CD14-positive monocyte (primary cell): ENCODE data around the gene SSBP2. TPM values are rescaled to one million over a fixed set of nuclear protein-coding genes. Genes with fewer than 3 reads are reported as not detected.

Experiments
- DNase-seq, 3 donors: peaks; one replicate each; pipeline ENCODE4 v3.0.0-alpha.2; 2011 to 2022
- H2AFZ ChIP-seq: 2 replicates; pipeline ENCODE4 v1.6.0; 2012; ENCODE audit warnings: mild to moderate bottlenecking, low read depth, low read length, inconsistent platforms; ENCODE audit not compliant: insufficient read depth, poor library complexity, severe bottlenecking
- H3K27ac ChIP-seq, 2 donors: 1 replicate in 1 of 2; 2 replicates in 1 of 2; pipeline ENCODE4 v1.5.1; 2012 to 2013; ENCODE audit warnings: low read length in 2 of 2, control low read depth in 1 of 2, inconsistent platforms in 1 of 2, low read depth in 1 of 2, mild to moderate bottlenecking in 1 of 2
- H3K27me3 ChIP-seq, 2 donors: one replicate each; pipeline versions ENCODE4 v1.6.0 to v1.6.1; 2011 to 2013; ENCODE audit warnings: low read length in 2 of 2; ENCODE audit not compliant: control insufficient read depth in 2 of 2, insufficient read depth in 2 of 2
- H3K36me3 ChIP-seq, 2 donors: replicated peaks in 1 of 2; 1 replicate in 1 of 2; 2 replicates in 1 of 2; pipeline versions ENCODE4 v1.5.1 to v1.6.1; 2012 to 2013; ENCODE audit warnings: low read length in 2 of 2, control low read depth in 1 of 2, inconsistent platforms in 1 of 2, mild to moderate bottlenecking in 1 of 2; ENCODE audit not compliant: insufficient read depth in 2 of 2, control insufficient read depth in 1 of 2
- H3K4me1 ChIP-seq, 2 donors: 1 replicate in 1 of 2; 2 replicates in 1 of 2; pipeline versions ENCODE4 v1.5.1 to v1.6.1; 2012 to 2013; ENCODE audit warnings: low read length in 2 of 2, control low read depth in 1 of 2, inconsistent platforms in 1 of 2, mild to moderate bottlenecking in 1 of 2, moderate library complexity in 1 of 2; ENCODE audit not compliant: insufficient read depth in 2 of 2, control insufficient read depth in 1 of 2
- H3K4me2 ChIP-seq: replicated peaks from 2 replicates; pipeline ENCODE3; 2012; ENCODE audit warnings: low read length, moderate library complexity, mild to moderate bottlenecking; ENCODE audit not compliant: poor library complexity, severe bottlenecking; ENCODE audit errors: extremely low read depth
- H3K4me3 ChIP-seq, 3 experiments: fragments of 200-600 bp in 1 of 3; sonication (generic) in 1 of 3; replicated peaks in 1 of 3; 1 replicate in 2 of 3; 2 replicates in 1 of 3; pipeline ENCODE4 v1.5.1; 2011 to 2013; ENCODE audit warnings: low read length in 3 of 3, mild to moderate bottlenecking in 3 of 3, control low read depth in 2 of 3, low read depth in 2 of 3, inconsistent platforms in 1 of 3, moderate library complexity in 1 of 3
- H3K79me2 ChIP-seq: 2 replicates; pipeline ENCODE4 v1.6.0; 2012; ENCODE audit warnings: mild to moderate bottlenecking, control low read depth, inconsistent platforms, low read length, moderate library complexity; ENCODE audit not compliant: insufficient read depth
- H3K9ac ChIP-seq: 2 replicates; pipeline ENCODE4 v1.6.0; 2017; ENCODE audit warnings: low read length, mild to moderate bottlenecking; ENCODE audit not compliant: insufficient read depth, poor library complexity, severe bottlenecking
- H3K9me3 ChIP-seq, 2 donors: replicated peaks in 1 of 2; 1 replicate in 1 of 2; 2 replicates in 1 of 2; pipeline versions ENCODE4 v1.5.1 to v1.6.1; 2012 to 2013; ENCODE audit warnings: low read length in 2 of 2, control low read depth in 1 of 2; ENCODE audit not compliant: control insufficient read depth in 1 of 2, insufficient read depth in 1 of 2
- H4K20me1 ChIP-seq: 2 replicates; pipeline ENCODE4 v1.6.0; 2012; ENCODE audit warnings: mild to moderate bottlenecking, low read length, control low read depth, moderate library complexity; ENCODE audit not compliant: insufficient read depth
- H3K27ac Mint-ChIP-seq, 7 donors: one replicate each; pipeline ENCODE4 v1.8.0; 2020; ENCODE audit warnings: mild to moderate bottlenecking in 7 of 7, mixed read lengths in 7 of 7, moderate library complexity in 6 of 7, inconsistent platforms in 2 of 7
- H3K27me3 Mint-ChIP-seq, 3 donors: one replicate each; pipeline ENCODE4 v1.8.0; 2021 to 2022; ENCODE audit warnings: low read depth in 3 of 3, mild to moderate bottlenecking in 3 of 3, mixed read lengths in 3 of 3, moderate library complexity in 3 of 3, inconsistent platforms in 1 of 3
- H3K36me3 Mint-ChIP-seq, 2 donors: one replicate each; pipeline ENCODE4 v1.8.0; 2020; ENCODE audit warnings: mixed read lengths in 2 of 2, inconsistent platforms in 1 of 2, mild to moderate bottlenecking in 1 of 2
- H3K4me1 Mint-ChIP-seq: one replicate; pipeline ENCODE4 v1.8.0; 2020; ENCODE audit warnings: mild to moderate bottlenecking, mixed read lengths
- H3K4me3 Mint-ChIP-seq, 2 donors: one replicate each; pipeline ENCODE4 v1.8.0; 2020; ENCODE audit warnings: mild to moderate bottlenecking in 2 of 2, mixed read lengths in 2 of 2, moderate library complexity in 1 of 2
- H3K9me3 Mint-ChIP-seq, 7 donors: one replicate each; pipeline ENCODE4 v1.8.0; 2020 to 2022; ENCODE audit warnings: mixed read lengths in 7 of 7, mild to moderate bottlenecking in 6 of 7, moderate library complexity in 6 of 7, inconsistent platforms in 2 of 7
- CTCF ChIP-seq: fragments of 200-600 bp; IDR thresholded peaks from one replicate; pipeline ENCODE4 v1.8.0; 2022; ENCODE audit warnings: antibody characterized with exemption, mild to moderate bottlenecking
- WGBS: methylation state at CpG from one replicate; pipeline ENCODE4 v1.1.5; 2013; ENCODE audit warnings: missing lambda C conversion rate; ENCODE audit not compliant: insufficient coverage; 5-methylcytosine and 5-hydroxymethylcytosine counted together
- intact Hi-C, 2 donors: fragments of 100-400 bp; cut with micrococcal nuclease; formaldehyde crosslinking; loops; one replicate each; pipeline versions ENCODE4 v1.15.0 to v1.15.1; 2023
- polyA plus RNA-seq, 3 donors: library from polyadenylated mRNA; depleted of rRNA in 1 of 3; unstranded in 2 of 3; stranded (reverse) in 1 of 3; fragments of 300-500 nt in 2 of 3; fragments of >200 nt in 1 of 3; fragmentation: Illumina TruSeq in 2 of 3; gene quantifications; 1 replicate in 2 of 3; 2 replicates in 1 of 3; pipeline ENCODE4 v1.2.3, GENCODE V29; 2012 to 2021

The SSBP2 gene
- polyA plus RNA-seq, 3 donors = 29.1 to 55.2 (median 53.4) TPM

- intact Hi-C loops = no loop called here
- peaks cover 44% of the 10 kb centered on the region for H3K79me2 ChIP-seq
- H3K27ac Mint-ChIP-seq = no peak overlapping the region
Observed at GRCh38 chr5:81748556-81748955, 2.3 kb downstream of the SSBP2 start.

GRCh38 chr5:81747030-81747429 is 3.9 kb downstream of the SSBP2 start:
- peaks cover 49% of the 10 kb centered on the region for H3K79me2 ChIP-seq
- intact Hi-C loops = no loop called here
- peaks cover 21% of the 10 kb centered on the region for H3K4me1 Mint-ChIP-seq
- no peaks in the 10 kb centered on the region for H3K9me3 ChIP-seq
- no peak for DNase-seq
- no peak overlapping the region for H3K4me2 ChIP-seq
- WGBS = no CpG with 5 or more reads among the region's 2 CpGs
- H3K27me3 Mint-ChIP-seq = peaks cover 2 to 13% (median 3%) of the 10 kb centered on the region in 3 donors
- no peak overlapping the region for H2AFZ ChIP-seq
- no peaks in the 10 kb centered on the region for H3K36me3 Mint-ChIP-seq
- peaks cover 9 to 13% of the 10 kb centered on the region in 2 donors for H3K4me1 ChIP-seq
- no peak overlapping the region for H3K4me3 ChIP-seq
- H3K4me3 Mint-ChIP-seq = no peak overlapping the region
- no peak overlapping the region for H3K27ac ChIP-seq
- peaks cover 0 to 3% (median 0%) of the 10 kb centered on the region in 7 donors for H3K9me3 Mint-ChIP-seq
- no peaks in the 10 kb centered on the region for H3K36me3 ChIP-seq
- no peak overlapping the region for H3K9ac ChIP-seq
- peaks cover 28% of the 10 kb centered on the region for H4K20me1 ChIP-seq
- no peak overlapping the region for H3K27ac Mint-ChIP-seq
- no peak for TF ChIP-seq CTCF
- peaks cover 4 to 5% of the 10 kb centered on the region in 2 donors for H3K27me3 ChIP-seq

More at GRCh38 chr5:81748556-81748955, 2.3 kb downstream of the SSBP2 start:
- no peak for DNase-seq
- Mint-ChIP-seq H3K9me3 (peaks cover 0 to 2% (median 0%) of the 10 kb centered on the region in 7 donors), H3K27me3 (peaks cover 2 to 13% (median 5%) of the 10 kb centered on the region in 3 donors), H3K4me1 (peaks cover 28% of the 10 kb centered on the region), H3K36me3 (no peaks in the 10 kb centered on the region), H3K4me3 (peak overlapping the region in 1 of 2 donors; percentile 95)
- Histone ChIP-seq H3K4me2 (no peak overlapping the region), H3K27me3 (peaks cover 4 to 5% of the 10 kb centered on the region in 2 donors), H3K4me3 (no peak overlapping the region), H3K27ac (no peak overlapping the region), H3K9ac (no peak overlapping the region), H3K36me3 (no peaks in the 10 kb centered on the region), H2AFZ (no peak overlapping the region), H3K4me1 (peaks cover 12 to 18% of the 10 kb centered on the region in 2 donors), H3K9me3 (no peaks in the 10 kb centered on the region), H4K20me1 (peaks cover 28% of the 10 kb centered on the region)
- TF ChIP-seq CTCF = no peak
- no CpG with 5 or more reads among the region's 3 CpGs for WGBS
